Measurements from ENCODE around the gene FASLG.

DNA sequence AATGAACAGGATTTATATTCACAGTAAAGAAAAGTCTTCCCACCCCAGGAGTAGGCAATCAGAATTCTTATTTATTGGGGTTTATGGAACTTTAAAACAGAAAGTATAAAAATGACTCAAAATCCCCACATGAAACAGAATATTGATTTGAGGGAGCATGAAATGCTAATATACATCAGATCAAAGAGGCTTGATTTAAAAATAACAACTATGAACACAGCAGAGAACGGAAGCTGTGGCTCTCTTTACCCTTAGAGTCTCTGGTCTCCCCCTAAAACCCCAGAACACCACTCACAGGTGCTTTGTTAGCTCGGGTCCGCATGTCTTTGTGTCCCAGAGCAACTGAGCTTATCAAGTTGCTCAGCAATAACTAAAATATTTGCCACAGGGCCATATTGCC, 31.2 kb upstream of the FASLG start:
- TF ChIP-seq, protein P1, sequence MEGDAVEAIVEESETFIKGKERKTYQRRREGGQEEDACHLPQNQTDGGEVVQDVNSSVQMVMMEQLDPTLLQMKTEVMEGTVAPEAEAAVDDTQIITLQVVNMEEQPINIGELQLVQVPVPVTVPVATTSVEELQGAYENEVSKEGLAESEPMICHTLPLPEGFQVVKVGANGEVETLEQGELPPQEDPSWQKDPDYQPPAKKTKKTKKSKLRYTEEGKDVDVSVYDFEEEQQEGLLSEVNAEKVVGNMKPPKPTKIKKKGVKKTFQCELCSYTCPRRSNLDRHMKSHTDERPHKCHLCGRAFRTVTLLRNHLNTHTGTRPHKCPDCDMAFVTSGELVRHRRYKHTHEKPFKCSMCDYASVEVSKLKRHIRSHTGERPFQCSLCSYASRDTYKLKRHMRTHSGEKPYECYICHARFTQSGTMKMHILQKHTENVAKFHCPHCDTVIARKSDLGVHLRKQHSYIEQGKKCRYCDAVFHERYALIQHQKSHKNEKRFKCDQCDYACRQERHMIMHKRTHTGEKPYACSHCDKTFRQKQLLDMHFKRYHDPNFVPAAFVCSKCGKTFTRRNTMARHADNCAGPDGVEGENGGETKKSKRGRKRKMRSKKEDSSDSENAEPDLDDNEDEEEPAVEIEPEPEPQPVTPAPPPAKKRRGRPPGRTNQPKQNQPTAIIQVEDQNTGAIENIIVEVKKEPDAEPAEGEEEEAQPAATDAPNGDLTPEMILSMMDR (IDR thresholded peaks at IDR 0.05), result no peak
- no peak for TF ChIP-seq POLR2A (IDR thresholded peaks at IDR 0.05)
